ENCODE results near the gene AGTRAP.

- TF ChIP-seq POLR2AphosphoS5 (IDR thresholded peaks at IDR 0.05; ENCODE audit: insufficient read depth in 1 of 2, low read depth in 1 of 2) = no peak
- TF ChIP-seq, protein P1, sequence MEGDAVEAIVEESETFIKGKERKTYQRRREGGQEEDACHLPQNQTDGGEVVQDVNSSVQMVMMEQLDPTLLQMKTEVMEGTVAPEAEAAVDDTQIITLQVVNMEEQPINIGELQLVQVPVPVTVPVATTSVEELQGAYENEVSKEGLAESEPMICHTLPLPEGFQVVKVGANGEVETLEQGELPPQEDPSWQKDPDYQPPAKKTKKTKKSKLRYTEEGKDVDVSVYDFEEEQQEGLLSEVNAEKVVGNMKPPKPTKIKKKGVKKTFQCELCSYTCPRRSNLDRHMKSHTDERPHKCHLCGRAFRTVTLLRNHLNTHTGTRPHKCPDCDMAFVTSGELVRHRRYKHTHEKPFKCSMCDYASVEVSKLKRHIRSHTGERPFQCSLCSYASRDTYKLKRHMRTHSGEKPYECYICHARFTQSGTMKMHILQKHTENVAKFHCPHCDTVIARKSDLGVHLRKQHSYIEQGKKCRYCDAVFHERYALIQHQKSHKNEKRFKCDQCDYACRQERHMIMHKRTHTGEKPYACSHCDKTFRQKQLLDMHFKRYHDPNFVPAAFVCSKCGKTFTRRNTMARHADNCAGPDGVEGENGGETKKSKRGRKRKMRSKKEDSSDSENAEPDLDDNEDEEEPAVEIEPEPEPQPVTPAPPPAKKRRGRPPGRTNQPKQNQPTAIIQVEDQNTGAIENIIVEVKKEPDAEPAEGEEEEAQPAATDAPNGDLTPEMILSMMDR (IDR thresholded peaks at IDR 0.05) = no peak
Measured at GRCh38 chr1:11771481-11772043, 35.6 kb downstream of the AGTRAP start.
